Fibroblast of lung (primary cell): ENCODE results near the gene ABCB8. TPM values are rescaled to one million over a fixed set of nuclear protein-coding genes. Genes with fewer than 3 reads are reported as not detected.
"Not testable (repeated sequence)": the region's sequence is repeated elsewhere in the genome, so short reads cannot be mapped to it uniquely, and the experiment has no call there.

Source experiments
- DNase-seq, 2 donors: peaks; one replicate each; pipeline versions ENCODE4 v3.0.0 to v3.0.0-alpha.2; 2010; ENCODE audit warnings: low read depth in 2 of 2
- H2AFZ ChIP-seq: 2 replicates; pipeline ENCODE4 v1.5.1; 2012; ENCODE audit warnings: low read length, control low read depth, inconsistent platforms
- H3K27ac ChIP-seq: 2 replicates; pipeline ENCODE4 v1.5.1; 2011; ENCODE audit warnings: low read length, control low read depth; ENCODE audit not compliant: insufficient read depth
- H3K27me3 ChIP-seq: 2 replicates; pipeline ENCODE4 v1.5.1; 2011; ENCODE audit warnings: mild to moderate bottlenecking, low read length; ENCODE audit not compliant: control insufficient read depth, insufficient read depth
- H3K36me3 ChIP-seq: 2 replicates; pipeline ENCODE4 v1.5.1; 2011; ENCODE audit warnings: low read length; ENCODE audit not compliant: control insufficient read depth, insufficient read depth
- H3K4me1 ChIP-seq: 2 replicates; pipeline ENCODE4 v1.5.1; 2011; ENCODE audit warnings: low read length; ENCODE audit not compliant: control insufficient read depth, insufficient read depth; ENCODE audit errors: extremely low read depth
- H3K4me2 ChIP-seq: 2 replicates; pipeline ENCODE4 v1.5.1; 2011; ENCODE audit warnings: low read length, control low read depth; ENCODE audit not compliant: insufficient read depth; ENCODE audit errors: extremely low read depth
- H3K4me3 ChIP-seq, 4 experiments: fragments of 200-600 bp in 1 of 4; sonication (generic) in 1 of 4; replicated peaks in 1 of 4; 2 replicates each; pipeline ENCODE4 v1.5.1; 2011 to 2016; ENCODE audit warnings: low read length in 4 of 4, low read depth in 3 of 4, mild to moderate bottlenecking in 3 of 4, control low read depth in 2 of 4, inconsistent platforms in 1 of 4, mixed read lengths in 1 of 4; ENCODE audit not compliant: insufficient read depth in 1 of 4; ENCODE audit errors: control extremely low read depth in 1 of 4
- H3K79me2 ChIP-seq: 2 replicates; pipeline ENCODE4 v1.5.1; 2012; ENCODE audit warnings: mild to moderate bottlenecking, low read length, inconsistent platforms; ENCODE audit not compliant: control insufficient read depth, insufficient read depth
- H3K9ac ChIP-seq: 2 replicates; pipeline ENCODE4 v1.5.1; 2011; ENCODE audit warnings: mild to moderate bottlenecking, low read length, control low read depth; ENCODE audit not compliant: insufficient read depth
- H3K9me3 ChIP-seq: 2 replicates; pipeline ENCODE4 v1.5.1; 2012; ENCODE audit warnings: low read depth, low read length; ENCODE audit not compliant: control insufficient read depth, insufficient read depth
- H4K20me1 ChIP-seq: 2 replicates; pipeline ENCODE4 v1.5.1; 2011; ENCODE audit warnings: low read length; ENCODE audit not compliant: control insufficient read depth, insufficient read depth; ENCODE audit errors: extremely low read depth
- EZH2 ChIP-seq: IDR thresholded peaks from 2 replicates; pipeline ENCODE4 v1.5.1; 2012; ENCODE audit warnings: low read length, control low read depth, mild to moderate bottlenecking; ENCODE audit errors: missing control alignments
- polyA plus RNA-seq, 2 donors: library from polyadenylated mRNA; depleted of rRNA in 1 of 2; stranded (reverse) in 1 of 2; unstranded in 1 of 2; fragments of >200 nt; gene quantifications; 2 replicates each; pipeline ENCODE4 v1.2.1, GENCODE V29; 2011 to 2012; ENCODE audit warnings: missing spikeins in 1 of 2
- total RNA-seq: library from RNA; depleted of rRNA; stranded (reverse); fragments of >200 nt; gene quantifications from 2 replicates; pipeline ENCODE4 v1.2.1, GENCODE V29; 2014
- TF ChIP-seq, protein P1 (sequence below), 2 donors: IDR thresholded peaks in 1 of 2; conservative IDR thresholded peaks in 1 of 2; 1 replicate in 1 of 2; 2 replicates in 1 of 2; pipeline ENCODE4 v1.5.1; 2011 to 2012; ENCODE audit warnings: low read length in 2 of 2, control low read depth in 1 of 2, inconsistent platforms in 1 of 2, low read depth in 1 of 2, mild to moderate bottlenecking in 1 of 2

ABCB8 gene
- total and polyA plus RNA-seq, 2 donors (not counting 1 experiment from before 2014, with no cell fraction given): 12.1 to 20.0 TPM

DNA sequence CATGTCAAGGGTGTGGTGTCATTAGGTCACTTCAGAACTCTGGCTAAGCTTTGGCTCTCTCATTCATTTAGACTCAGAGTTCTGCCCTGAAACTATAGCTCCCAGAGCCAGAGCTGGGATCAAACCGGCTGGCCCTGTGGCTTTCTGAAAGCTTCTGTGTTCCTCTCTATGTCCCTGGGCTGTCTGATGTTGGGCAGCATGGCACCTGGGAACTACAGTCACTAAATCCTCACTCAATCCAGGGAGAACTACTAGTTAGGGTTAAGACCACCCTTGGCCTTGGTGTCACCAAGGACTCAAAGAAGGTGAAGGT lies 17.2 kb upstream of the ABCB8 start:
- H2AFZ ChIP-seq: no peak overlapping the region
- H3K4me1 ChIP-seq: no peaks in the 10 kb centered on the region
- no peaks in the 10 kb centered on the region for H3K36me3 ChIP-seq
- no peaks in the 10 kb centered on the region for H4K20me1 ChIP-seq
- no peaks in the 10 kb centered on the region for H3K9me3 ChIP-seq
- H3K27ac ChIP-seq: no peak overlapping the region
- H3K4me2 ChIP-seq: no peak overlapping the region
- TF ChIP-seq EZH2: no peak
- TF ChIP-seq, protein P1, sequence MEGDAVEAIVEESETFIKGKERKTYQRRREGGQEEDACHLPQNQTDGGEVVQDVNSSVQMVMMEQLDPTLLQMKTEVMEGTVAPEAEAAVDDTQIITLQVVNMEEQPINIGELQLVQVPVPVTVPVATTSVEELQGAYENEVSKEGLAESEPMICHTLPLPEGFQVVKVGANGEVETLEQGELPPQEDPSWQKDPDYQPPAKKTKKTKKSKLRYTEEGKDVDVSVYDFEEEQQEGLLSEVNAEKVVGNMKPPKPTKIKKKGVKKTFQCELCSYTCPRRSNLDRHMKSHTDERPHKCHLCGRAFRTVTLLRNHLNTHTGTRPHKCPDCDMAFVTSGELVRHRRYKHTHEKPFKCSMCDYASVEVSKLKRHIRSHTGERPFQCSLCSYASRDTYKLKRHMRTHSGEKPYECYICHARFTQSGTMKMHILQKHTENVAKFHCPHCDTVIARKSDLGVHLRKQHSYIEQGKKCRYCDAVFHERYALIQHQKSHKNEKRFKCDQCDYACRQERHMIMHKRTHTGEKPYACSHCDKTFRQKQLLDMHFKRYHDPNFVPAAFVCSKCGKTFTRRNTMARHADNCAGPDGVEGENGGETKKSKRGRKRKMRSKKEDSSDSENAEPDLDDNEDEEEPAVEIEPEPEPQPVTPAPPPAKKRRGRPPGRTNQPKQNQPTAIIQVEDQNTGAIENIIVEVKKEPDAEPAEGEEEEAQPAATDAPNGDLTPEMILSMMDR (conservative IDR thresholded peaks at IDR 0.05 in 1 of 2, IDR thresholded peaks at IDR 0.05 in 1 of 2; ENCODE audit: low read depth in 1 of 2, low read length in 2 of 2): no peak
- H3K9ac ChIP-seq: no peak overlapping the region
- DNase-seq: no peak
- H3K4me3 ChIP-seq: no peak overlapping the region
- H3K79me2 ChIP-seq: no peaks in the 10 kb centered on the region
- peaks cover 8% of the 10 kb centered on the region for H3K27me3 ChIP-seq

DNA sequence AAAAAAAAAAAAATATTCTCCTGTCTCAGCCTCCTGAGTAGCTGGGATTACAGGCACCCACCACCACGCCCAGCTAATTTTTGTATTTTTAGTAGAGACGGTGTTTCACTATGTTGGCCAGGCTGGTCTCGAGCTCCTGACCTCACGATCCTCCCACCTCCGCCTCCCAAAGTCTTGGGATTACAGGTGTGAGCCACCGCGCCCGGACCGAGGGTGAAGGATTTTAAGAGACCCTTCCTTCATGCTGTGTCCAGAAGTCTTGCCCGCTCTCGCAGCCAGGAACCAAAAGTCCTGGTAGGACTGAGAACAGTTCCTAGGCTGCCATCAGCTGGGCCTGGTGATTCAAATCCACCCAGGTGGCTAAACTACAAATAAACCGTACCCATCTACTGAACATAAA lies 16.6 kb upstream of the ABCB8 start:
- DNase-seq, H3K9ac ChIP-seq, H2AFZ ChIP-seq, H3K4me2 ChIP-seq, H3K4me1 ChIP-seq, H3K36me3 ChIP-seq, H3K9me3 ChIP-seq, H3K27ac ChIP-seq, H3K27me3 ChIP-seq, H4K20me1 ChIP-seq, H3K79me2 ChIP-seq, H3K4me3 ChIP-seq: not testable (repeated sequence)

DNA sequence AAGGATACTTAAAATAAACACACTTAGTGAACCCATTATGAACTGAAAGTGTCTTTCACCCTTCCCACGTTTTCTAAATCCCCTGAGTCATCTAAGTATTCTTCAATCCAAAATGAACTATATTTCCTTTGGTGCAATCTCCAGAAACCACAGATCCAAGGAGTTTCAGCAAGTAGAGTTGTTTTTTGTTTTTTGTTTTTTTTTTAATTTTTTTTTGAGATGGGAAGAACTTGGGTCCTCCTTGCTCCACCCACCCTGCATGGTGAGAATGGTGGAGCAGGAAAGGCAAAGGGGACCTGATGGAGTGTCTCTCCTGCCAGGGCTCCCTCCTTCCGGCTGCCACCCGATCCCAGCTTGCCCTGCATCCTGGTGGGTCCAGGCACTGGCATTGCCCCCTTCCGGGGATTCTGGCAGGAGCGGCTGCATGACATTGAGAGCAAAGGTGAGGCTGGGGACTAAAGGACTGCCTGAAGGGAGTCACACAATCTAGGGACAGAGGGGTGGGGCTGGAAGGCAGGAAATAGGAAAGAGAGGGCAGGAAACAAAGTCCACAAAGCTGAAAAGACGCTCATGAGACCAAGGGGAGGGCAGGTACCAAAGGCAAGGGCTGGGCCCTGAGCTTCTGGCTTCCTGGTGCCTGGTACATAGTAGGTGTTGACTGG lies 16.1 kb upstream of the ABCB8 start:
- no peak for TF ChIP-seq EZH2
- TF ChIP-seq, protein P1 (conservative IDR thresholded peaks at IDR 0.05 in 1 of 2, IDR thresholded peaks at IDR 0.05 in 1 of 2; ENCODE audit: low read depth in 1 of 2, low read length in 2 of 2): no peak
- DNase-seq: peak; percentile 15 to 39
- Histone ChIP-seq H3K9ac (no peak overlapping the region), H3K36me3 (no peaks in the 10 kb centered on the region), H2AFZ (no peak overlapping the region), H3K4me1 (no peaks in the 10 kb centered on the region), H3K9me3 (no peaks in the 10 kb centered on the region), H4K20me1 (no peaks in the 10 kb centered on the region), H3K4me2 (no peak overlapping the region), H3K27me3 (peaks cover 8% of the 10 kb centered on the region), H3K27ac (no peak overlapping the region), H3K79me2 (no peaks in the 10 kb centered on the region), H3K4me3 (no peak overlapping the region)
